ENCODE data around the gene FBXL20.
A peak's percentile ranks its signal among the peaks of the same experiment; 100 is the strongest.
"Not testable (repeated sequence)": the region's sequence is repeated elsewhere in the genome, so short reads cannot be mapped to it uniquely, and the experiment has no call there.

Gene FBXL20

DNA sequence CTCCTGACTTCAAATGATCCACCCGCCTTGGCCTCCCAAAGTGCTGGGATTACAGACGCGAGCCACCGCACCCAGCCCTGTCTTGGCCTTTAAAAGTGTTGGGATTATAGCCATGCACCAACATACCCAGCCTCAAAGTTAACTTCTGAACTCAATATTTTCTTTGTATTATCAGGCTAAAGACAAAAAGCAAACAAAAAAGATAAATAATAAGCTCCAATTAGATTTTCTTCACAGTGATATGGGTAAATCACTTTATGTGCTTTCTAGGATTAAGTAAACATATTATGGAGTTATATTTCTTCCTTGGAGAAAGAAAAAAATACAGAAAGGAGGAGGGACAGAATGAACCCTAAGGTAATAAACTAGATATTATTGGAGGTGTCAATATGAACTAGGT is 74.3 kb downstream of the FBXL20 start:
- DNase-seq = no peak

DNA sequence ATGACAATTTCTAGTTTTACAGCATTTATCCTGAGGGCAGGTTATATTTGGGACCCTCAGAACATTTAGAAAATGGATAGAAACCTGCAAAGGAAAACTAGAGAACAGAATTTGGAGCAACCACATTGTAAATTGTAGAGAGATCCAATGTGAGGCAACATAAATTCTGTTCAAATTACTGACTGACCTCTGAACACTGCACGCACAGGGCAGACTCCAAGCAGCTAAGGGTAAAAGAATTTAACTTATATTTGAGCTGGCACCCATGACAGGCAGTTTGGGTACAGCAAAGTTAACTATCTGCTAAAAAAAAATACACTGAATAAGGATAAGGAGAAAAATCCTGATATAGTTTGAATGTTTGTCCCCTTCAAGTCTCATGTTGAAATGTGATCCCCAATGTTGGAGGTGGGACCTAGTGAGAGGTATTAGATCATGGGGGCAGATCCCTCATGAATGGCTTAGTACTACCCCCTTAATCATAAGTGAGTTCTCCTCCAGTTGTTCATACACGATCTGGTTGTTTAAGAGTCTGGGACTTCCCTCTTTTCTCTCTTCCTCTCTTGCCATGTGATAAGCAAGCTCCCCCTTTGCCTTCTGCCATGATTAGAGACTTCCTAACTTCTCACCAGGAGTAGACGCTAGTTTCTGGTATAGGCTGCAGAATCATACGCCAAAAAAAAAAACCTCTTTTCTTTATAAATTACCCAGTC is 75.7 kb downstream of the FBXL20 start:
- no peak for DNase-seq

DNA sequence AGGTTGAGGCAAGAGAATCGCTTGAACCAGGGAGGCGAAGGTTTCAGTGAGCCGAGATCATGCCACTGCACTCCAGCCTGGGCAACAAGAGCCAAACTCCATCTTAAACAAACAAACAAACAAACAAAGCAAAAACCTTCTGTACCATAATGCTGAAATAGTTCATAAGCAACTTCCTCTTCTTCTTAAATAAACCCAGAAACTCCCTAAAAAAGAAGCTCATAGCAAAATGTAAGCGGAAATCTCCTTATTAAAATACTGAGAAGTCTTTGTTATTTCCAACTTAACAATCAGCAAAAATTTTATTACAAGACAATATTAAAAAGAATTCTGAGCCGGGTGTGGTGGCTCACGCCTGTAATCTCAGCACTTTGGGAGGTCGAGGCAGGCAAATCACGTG is 82.8 kb downstream of the FBXL20 start:
- DNase-seq = no peak

DNA sequence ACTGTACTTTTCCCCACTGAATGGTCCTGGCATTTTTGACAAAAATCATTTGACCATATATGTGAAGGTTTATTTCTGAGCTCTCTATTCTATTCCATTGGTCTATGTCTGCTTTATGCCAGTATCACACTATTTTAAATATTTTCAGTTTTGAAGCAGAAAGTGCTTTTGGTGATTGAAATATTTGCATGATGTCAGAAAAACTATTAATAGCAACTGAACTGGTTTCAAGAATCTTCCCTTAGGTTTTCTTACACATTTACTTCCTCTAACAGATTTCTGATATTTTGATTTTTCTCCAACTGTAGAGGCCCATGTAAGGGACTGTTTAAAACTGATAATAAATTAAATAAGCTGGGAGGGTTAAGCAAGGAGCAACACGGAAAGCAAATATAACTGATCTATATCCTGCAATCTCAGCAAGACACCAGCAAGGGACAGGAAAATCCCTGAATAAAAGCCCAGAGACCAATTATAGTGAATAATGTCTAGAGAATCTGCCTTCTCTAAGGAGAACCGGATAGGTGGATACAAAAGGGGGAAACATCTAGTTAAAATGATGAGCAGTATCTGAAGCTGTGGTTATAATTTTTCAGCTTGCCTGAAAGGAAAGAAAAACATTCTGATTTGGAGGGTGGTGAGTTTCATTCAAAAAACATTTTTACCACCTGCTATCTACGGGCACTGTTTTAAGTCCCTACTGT is 94.8 kb downstream of the FBXL20 start:
- DNase-seq = no peak

DNA sequence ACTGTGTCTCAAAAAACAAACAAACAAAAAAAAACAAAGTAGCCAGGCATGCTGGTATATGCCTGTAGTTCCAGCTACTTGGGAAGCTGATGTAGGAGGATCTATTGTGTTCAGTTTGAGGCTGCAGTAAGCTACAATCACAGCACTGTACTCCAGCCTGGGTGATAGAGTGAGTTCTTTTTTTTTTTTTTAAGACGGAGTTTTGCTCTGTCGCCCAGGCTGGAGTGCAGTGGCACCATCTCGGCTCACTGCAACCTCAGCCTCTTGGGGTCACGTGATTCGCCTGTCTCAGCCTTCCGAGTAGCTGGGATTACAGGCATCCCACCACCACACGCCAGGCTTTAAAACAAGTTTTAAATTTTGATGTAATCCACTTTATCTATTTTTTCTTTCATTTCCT is 95.4 kb downstream of the FBXL20 start:
- no peak for DNase-seq

DNA sequence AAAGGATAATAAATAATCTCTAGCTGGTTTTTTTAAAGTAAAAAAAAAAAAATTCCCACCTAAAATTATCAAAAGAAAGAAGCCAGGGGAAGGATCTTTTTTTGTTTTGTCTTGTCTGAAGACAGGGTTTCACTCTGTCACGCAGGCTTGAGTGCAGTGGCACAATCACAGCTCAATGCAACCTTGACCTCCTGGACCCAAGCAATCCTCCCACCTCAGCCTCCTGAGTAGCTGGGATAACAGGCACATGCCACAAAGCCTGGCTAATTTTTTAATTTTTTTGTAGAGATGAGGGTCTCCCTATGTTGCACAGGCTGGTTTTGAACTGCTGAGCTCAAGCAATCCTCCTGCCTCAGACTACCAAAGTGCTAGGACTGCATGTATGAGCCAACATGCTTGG is 97.2 kb downstream of the FBXL20 start:
- no peak for DNase-seq

DNA sequence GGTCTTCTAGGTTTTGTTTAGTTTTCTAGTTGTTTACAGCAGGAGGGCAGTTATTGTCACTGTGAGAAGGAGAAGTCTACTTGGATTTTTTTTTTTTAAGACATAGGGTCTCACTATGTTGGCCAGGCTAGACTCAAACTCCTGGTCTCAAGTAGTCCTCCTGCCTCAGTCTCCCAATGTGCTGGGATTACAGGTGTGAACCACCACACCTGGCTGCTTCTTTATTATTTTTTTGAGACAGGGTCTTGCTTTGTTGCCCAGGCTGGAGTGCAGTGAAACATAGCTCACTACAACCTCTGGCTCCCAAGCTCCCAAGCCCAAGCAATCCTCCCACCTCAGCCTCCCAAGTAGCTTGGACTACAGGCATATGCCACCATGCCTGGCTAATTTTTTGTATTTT is 107.4 kb downstream of the FBXL20 start:
- no peak for DNase-seq

DNA sequence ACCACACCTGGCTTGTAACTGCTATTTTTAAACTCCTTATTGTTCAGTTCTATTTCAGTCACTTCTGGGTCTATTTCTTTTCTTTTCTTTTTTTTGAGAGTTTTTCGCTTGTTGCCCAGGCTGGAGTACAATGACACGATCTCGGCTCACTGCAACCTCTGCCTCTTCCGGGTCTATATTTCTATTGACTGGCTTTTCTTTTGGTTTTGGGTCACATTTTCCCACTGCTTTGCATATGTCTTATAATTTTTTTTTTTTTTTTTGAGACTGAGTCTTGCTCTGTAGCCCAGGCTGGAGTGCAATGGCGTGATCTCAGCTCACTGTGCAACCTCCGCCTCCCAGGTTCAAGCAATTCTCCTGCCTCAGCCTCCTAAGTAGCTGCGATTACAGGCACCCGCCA is 108.9 kb downstream of the FBXL20 start:
- not testable (repeated sequence) for DNase-seq

DNA sequence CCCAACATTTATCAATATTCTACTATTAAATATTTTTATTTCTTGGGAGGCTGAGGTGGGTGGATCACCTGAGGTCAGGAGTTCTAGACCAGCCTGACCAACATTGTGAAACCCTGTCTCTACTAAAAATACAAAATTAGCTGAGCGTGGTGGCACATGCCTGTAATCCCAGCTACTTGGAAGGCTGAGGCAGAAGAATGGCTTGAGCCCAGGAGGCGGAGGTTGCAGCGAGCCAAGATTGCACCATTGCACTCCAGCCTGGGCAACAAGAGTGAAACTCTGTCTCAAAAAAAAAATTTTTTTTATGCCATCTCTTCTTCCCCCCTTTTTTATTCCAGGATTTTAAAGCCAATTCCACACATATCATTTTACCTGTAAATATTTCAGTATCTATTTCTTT is 114.9 kb downstream of the FBXL20 start:
- not testable (repeated sequence) for DNase-seq

DNA sequence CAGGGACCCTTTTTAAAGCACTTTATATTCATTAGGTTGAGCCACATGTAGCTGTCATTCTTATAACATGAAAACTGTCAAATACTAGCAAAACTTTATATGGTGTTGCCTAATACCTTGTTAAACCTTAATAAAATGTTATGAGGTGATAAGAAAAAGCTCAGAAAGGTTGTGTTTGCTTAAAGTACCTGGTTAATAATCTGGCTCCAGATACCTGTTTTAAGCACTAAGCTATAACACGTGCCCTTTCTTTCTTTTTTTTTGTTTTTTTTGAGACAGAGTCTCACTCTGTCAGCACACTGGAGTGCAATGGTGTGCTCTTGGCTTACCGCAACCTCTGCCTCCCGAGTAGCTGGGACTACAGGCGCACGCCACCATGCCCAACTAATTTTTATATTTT is 116.7 kb downstream of the FBXL20 start:
- no peak for DNase-seq

DNA sequence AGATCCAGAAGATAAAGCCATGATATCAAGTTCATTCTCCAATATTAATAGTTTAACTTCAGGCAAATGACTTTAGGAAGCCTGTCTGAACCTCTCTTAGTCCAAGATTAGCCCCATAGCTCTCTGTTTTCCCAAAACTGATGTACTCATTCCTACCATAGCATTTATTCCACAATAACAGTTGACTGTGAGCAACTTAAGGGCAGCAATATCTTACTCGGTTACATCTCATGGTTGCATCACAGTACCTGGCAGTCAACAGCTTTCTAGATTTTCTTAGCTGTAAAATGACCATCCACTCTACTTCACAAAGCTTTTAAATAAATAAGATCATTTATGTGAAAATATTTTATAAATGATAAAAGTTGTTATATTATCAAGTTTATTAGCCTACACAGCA is 117.5 kb downstream of the FBXL20 start:
- no peak for DNase-seq

DNA sequence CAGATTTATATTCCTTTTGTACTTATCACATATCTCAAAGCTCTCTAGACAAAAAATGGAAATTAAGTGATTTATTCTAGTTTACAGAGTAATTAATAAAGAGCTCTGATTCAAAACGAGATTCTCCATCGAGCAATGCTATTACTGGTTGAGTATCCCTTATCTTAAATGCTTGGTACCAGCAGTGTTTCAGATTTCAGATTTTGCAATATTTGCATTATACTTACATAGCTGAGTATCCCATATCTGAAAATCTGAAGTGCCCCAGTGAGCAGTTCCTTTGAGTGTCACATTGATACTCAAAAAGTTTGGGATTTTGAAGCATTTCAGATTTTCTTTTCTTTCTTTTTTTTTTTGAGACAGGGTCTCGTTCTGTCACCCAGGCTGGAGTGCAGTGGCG is 118.3 kb downstream of the FBXL20 start:
- no peak for DNase-seq

DNA sequence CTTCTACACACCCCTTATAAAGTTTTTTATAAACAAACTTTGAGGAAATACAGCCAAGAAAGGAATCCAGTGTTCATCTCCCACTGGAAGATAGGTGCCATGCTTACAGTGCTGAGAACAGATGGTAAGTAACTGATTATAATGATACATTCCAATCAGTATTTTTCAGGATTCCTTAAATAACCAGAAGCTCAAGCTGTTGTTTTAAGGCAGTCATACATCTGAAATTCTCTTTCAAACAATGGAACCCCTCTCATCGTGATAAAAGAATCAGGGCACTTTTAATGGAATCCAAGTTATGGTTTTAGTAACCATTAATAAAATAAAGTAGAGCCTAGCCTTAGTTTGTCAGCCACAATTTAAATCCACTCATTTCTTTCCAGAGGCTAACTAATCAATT is 119.6 kb downstream of the FBXL20 start:
- DNase-seq = no peak

DNA sequence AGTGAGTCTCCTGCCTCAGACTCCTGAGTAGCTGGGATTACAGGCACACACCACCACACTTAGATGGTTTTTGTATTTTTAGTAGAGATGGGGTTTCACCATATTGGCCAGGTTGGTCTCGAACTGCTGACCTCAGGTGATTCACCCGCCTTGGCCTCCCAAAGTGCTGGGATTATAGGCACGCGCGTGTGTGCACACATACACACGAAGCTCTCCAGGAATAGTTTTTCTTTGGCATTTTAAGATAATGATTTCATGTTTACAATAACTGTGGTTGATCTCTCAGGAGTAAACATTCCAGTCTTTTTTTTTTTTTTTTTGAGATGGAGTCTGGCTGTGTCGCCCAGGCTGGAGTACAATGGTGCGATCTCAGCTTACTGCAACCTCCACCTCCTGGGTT is 123.2 kb downstream of the FBXL20 start:
- DNase-seq = not testable (repeated sequence)

DNA sequence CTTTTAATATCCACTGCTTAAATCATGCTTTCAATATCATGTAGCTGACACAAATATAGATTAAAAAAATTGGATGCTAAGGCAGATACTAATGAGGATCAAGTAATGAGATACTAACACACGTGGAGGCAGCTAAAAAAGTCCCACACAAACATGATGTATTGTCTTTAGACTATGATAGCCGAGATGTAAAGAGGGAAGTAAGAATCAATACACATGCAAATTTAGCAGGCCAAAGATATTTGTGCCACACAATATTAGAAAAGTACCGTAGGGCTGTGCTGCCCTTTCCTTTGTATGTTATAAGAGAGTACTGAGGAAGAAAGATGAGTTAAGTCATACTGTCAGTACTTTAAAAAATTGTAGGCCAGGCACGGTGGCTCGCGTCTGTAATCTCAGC is 124.3 kb downstream of the FBXL20 start:
- no peak for DNase-seq

DNA sequence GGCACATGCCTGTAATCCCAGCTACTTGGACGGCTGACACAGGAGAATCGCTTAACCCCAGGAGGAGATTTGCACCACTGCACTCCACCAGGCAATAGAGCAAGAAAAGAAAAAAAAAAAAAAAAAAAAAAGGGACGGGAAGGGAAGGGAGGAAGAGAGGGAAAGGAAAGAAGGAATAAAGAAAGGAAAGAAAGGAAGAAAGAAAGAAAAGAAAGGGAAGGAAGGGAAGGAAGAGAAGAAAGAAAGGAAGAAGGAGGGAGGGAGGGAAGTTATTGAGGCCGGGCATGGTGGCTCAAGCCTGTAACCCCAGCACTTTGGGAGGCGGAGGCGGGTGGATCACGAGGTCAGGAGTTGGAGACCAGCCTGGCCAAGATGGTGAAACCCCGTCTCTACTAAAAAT is 125.3 kb downstream of the FBXL20 start:
- DNase-seq = no peak

DNA sequence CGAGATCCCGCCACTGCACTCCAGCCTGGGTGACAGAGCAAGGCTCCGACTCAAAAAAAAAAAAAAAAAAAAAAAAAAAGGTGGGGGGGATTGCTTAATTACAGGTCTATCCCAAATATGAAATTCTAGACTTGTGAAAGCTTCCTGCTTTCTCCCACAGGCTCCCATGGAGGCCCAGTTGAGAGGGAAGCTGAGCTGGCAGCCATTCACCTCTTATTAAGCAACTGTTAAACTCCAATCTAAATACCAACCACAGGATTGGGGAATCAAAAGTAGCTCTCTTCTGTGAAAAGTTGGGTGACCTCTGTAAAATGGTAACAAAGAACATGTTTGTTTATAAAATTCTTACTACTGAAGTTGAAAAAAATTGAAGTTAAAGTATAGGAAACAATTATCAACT is 129.9 kb downstream of the FBXL20 start:
- no peak for DNase-seq

DNA sequence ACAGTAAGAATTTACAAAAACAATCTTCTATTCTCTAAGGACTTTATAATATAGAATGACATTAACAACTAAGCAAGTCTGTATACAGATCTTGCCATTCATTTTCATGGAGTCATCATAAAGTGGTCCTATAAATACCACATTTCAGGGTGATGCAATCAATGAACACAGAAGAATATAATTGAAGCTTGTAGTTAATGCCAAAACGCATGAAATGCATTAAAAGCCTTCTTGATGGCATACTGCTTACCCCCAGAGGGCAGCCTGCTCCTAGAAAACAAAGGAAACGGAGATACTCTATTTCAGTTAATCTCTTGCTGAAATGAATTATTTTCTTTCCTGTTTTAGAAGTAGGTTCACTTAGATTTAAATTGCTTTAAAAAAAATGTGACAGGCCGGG is 130.5 kb downstream of the FBXL20 start:
- DNase-seq = no peak

DNA sequence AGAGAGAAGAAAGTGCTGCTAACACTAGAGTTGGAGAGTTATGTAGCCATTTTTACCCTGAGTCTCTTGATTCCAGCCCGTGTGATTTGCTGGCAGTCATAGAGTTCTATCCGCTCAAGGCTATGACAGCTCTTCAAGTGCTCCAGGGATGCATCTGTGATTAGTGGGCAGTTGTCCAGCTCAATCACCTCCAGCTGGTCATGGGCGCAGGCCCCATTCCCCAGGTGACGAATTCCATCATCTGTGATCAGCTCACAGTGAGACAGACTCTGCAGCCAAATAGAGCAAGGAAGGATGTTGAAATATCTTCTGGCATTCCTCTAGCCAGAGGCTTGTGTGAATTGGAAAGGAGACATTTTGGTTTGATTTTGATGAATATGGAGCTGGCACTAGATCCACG is 137.3 kb downstream of the FBXL20 start:
- peak in 1 of 14 donors; percentile 52 for DNase-seq

DNA sequence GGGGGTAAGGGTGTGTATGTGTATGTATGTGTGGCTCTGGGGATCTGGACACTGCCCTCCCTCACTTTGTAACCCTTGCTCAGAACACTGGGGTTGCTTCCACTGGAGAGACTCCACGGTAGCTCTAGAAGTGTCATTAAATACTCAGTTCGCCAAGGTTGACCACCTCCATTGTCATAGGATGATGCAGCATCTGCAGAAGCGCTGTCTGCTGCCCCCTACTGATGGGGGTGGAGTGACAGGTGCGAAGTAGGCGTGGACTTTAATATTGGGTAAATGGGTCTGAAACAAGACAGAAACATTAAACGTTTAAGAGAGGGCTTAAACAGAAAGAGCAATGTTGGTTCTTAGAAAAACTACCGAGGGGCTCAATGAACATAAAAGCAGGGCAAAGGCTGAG is 140.1 kb downstream of the FBXL20 start:
- no peak for DNase-seq

DNA sequence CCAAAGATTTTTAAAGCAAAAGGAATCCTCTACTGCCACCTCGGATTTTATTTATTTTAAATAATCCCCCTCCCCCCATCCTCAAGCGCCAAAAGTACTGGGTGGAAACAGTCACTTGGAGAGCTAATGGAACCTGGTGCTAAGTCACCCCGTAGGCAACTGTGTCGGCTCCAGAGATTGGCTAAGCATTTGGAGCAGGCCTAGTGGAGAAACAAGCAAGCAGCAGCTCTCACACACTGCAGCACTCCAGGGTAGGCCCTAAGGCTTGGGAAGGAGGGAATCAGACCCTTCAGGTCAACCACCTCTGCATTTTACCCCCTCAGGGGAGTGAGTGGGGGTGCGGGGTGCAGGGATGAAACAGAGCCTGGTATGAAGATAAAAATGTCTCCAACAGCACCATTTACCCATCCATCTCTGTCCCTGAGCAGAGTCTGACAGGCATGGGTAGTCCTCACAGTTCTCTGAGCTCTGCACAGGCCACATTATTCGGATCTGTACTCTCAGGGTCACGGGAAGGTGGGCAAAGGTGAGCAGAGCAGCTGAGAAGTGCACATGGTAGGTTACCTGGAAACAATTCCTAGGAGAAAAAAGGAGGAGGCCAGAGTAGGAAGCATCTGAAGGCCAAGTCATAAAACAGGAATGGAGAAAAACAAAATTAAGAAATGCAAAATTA is 148.5 kb downstream of the FBXL20 start:
- no peak for DNase-seq

DNA sequence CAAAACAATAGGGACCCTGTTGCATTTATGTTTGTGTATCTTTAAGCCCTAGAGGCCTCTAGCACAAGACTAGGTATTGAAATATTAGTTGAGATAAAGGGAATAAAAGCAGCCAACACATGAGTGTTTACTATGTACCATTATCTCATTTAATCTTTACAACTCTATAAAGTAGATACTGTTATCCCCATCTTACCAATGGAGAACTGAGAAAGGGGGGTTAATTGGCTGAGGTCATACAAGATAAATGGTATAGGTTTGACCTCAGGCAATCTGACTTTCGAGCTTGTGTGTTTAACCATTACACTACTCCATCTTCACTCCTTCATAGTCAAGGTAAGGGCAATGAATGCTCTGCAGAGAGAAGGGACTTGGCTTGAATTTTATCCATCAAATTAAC is 149.4 kb downstream of the FBXL20 start:
- DNase-seq = no peak

DNA sequence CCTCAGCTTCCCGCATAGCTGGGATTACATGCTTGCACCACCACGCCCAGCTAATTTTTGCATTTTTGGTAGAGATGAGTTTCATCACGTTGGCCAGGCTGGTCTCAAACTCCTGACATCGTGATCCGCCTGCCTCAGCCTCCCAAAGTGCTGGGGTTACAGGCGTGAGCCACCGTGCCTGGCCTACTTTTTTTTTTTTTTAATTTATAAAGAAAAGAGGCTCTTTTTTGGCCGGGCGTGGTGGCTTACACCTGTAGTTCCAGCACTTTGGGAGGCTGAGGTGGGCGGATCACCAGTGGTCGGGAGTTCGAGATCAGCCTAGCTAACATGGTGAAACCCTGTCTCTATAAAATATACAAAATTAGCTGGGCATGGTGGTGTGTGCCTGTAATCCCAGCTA is 151.3 kb downstream of the FBXL20 start:
- DNase-seq = not testable (repeated sequence)

DNA sequence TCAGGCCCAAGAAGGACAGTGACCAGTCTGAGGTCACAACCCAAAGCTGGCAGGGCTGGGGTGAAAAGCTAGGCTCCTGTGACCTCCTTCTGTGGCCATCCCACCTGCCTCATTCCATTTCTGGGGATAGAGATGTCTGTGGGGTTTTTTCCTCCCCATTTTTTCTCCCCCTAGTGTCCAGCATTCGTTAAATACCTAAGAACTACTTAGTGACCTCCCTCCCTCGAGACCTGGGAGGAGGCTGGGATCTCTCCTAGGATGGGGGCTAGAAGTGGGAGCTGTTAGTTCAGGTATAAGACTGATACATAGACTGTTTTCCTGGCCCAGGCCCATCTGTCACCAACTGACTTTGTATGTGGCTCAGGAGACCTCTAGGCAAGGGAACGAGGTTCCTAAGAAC is 155.2 kb downstream of the FBXL20 start:
- no peak for DNase-seq
